Stomach (tissue), 9 donors: Measurements from ENCODE around the gene ECHDC3. TPM values are rescaled to one million over a fixed set of nuclear protein-coding genes. Genes with fewer than 3 reads are reported as not detected.

Experiments used
- DNase-seq, 2 donors: peaks; one replicate each; pipeline versions ENCODE4 v3.0.0 to v3.0.0-alpha.2; 2013 to 2019
- H3K27ac ChIP-seq, 5 donors: fragments of 200-600 bp in 4 of 5; sonication (generic) in 4 of 5; one replicate each; pipeline ENCODE4 v1.5.1; 2013 to 2019; ENCODE audit warnings: mild to moderate bottlenecking in 1 of 5, moderate library complexity in 1 of 5
- H3K27me3 ChIP-seq, 3 donors: fragments of 200-600 bp; sonication (generic); one replicate each; pipeline ENCODE4 v1.5.1; 2017 to 2019; ENCODE audit warnings: mixed run types in 1 of 3
- H3K36me3 ChIP-seq, 4 donors: fragments of 200-600 bp; sonication (generic); 1 replicate in 3 of 4; 2 replicates in 1 of 4; pipeline ENCODE4 v1.5.1; 2016 to 2019
- H3K4me1 ChIP-seq, 4 donors: fragments of 200-600 bp; sonication (generic); one replicate each; pipeline ENCODE4 v1.5.1; 2016 to 2019
- H3K4me3 ChIP-seq, 4 donors: fragments of 200-600 bp; sonication (generic) in 3 of 4; one replicate each; pipeline ENCODE4 v1.5.1; 2016 to 2019; ENCODE audit warnings: mild to moderate bottlenecking in 1 of 4
- H3K9me3 ChIP-seq, 4 donors: fragments of 200-600 bp; sonication (generic); one replicate each; pipeline ENCODE4 v1.5.1; 2016 to 2019
- EP300 ChIP-seq: sonication (generic); formaldehyde crosslinking; IDR thresholded peaks from one replicate; pipeline ENCODE4 v1.6.1; 2017; ENCODE audit warnings: antibody characterized with exemption
- POLR2A ChIP-seq, 4 donors: fragments of 450-650 bp; IDR thresholded peaks; one replicate each; pipeline ENCODE4 v1.6.1; 2016; ENCODE audit warnings: antibody characterized with exemption in 4 of 4, control low read depth in 2 of 4, mild to moderate bottlenecking in 1 of 4, moderate library complexity in 1 of 4
- POLR2AphosphoS5 ChIP-seq, 3 donors: sonication (generic); formaldehyde crosslinking; IDR thresholded peaks; one replicate each; pipeline ENCODE4 v1.6.1; 2016; ENCODE audit warnings: antibody characterized with exemption in 3 of 3
- WGBS, 5 donors: extraction: QIAGEN DNeasy Blood & Tissue Kit in 3 of 5; methylation state at CpG; one replicate each; pipeline versions ENCODE4 v1.1.5 to v1.1.7; 2013 to 2018; 5-methylcytosine and 5-hydroxymethylcytosine counted together
- intact Hi-C: fragments of 100-400 bp; cut with DNase I; formaldehyde crosslinking; loops from one replicate; pipeline ENCODE4 v1.15.1; 2023; ENCODE audit warnings: low total_unique reads
- polyA plus RNA-seq, 3 donors: library from polyadenylated mRNA; stranded (reverse); fragments of 200-250 nt; gene quantifications; one replicate each; pipeline ENCODE4 v1.2.3, GENCODE V29; 2013
- total RNA-seq, 5 donors: library from RNA; depleted of rRNA; stranded (reverse); fragments of >200 nt; gene quantifications; one replicate each; pipeline versions ENCODE4 v1.1.0 to v1.2.3, GENCODE V29; 2014 to 2016
- TF ChIP-seq, protein P1 (sequence below), 7 experiments: fragments of 450-650 bp in 4 of 7; fragments of 200-600 bp in 3 of 7; sonication (generic) in 3 of 7; IDR thresholded peaks; one replicate each; pipeline ENCODE4 v1.5.1; 2016 to 2019; ENCODE audit warnings: antibody characterized with exemption in 7 of 7, control low read depth in 2 of 7, mild to moderate bottlenecking in 1 of 7
- donor health status: healthy with polysubstance abuse.
- donor health status: Bipolar disorder and iron deficiency.
- donor health status: healthy.

Gene ECHDC3
- total and polyA plus RNA-seq, 8 donors = 0.58 to 70.6 (median 30.7) TPM

DNA sequence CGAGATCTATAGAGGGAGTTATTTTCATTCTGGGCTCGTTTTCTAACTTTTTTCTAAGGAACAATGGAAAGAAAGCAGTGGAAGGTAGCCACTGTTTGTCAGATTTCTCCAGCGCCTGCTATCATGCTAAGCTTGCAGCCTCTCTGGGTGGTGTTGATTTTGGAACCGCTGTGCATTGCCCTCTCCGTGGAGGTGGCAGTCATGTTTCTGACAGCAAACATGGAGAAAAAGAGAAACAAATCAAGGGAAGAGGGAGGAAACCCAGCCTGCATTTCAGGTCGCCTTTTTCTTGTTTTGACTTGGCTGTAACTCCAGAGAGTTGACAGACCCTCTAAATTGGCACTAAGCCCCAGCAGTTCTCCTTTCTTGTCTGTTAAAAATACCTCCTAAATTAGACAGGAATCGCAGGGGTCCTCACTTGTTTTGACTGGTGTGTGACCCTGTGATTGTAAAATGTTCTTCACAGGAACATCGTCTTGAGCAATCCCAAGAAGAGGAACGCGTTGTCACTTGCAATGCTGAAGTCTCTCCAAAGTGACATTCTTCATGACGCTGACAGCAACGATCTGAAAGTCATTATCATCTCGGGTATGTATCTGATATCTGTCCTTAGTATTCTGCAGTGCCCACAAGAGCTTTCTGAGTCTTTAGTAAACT lies 4.8 kb downstream of the ECHDC3 start:
- peak overlapping the region; percentile 34 to 62 (median 44) for H3K27ac ChIP-seq

GRCh38 chr10:11748866-11749265 lies 6.7 kb downstream of the ECHDC3 start:
- intact Hi-C loops = no loop called here
- Histone ChIP-seq H3K4me3 (no peak overlapping the region), H3K4me1 (peaks cover 0 to 19% (median 5%) of the 10 kb centered on the region in 4 donors), H3K27ac (no peak overlapping the region), H3K27me3 (no peaks in the 10 kb centered on the region), H3K36me3 (peaks cover 2 to 41% (median 33%) of the 10 kb centered on the region in 4 donors), H3K9me3 (no peaks in the 10 kb centered on the region)
- 77 to 78% (median 77%) methylated on average over 5 of the region's 5 CpGs for WGBS, 5 donors
- no peak for TF ChIP-seq EP300
- TF ChIP-seq, protein P1, sequence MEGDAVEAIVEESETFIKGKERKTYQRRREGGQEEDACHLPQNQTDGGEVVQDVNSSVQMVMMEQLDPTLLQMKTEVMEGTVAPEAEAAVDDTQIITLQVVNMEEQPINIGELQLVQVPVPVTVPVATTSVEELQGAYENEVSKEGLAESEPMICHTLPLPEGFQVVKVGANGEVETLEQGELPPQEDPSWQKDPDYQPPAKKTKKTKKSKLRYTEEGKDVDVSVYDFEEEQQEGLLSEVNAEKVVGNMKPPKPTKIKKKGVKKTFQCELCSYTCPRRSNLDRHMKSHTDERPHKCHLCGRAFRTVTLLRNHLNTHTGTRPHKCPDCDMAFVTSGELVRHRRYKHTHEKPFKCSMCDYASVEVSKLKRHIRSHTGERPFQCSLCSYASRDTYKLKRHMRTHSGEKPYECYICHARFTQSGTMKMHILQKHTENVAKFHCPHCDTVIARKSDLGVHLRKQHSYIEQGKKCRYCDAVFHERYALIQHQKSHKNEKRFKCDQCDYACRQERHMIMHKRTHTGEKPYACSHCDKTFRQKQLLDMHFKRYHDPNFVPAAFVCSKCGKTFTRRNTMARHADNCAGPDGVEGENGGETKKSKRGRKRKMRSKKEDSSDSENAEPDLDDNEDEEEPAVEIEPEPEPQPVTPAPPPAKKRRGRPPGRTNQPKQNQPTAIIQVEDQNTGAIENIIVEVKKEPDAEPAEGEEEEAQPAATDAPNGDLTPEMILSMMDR (IDR thresholded peaks at IDR 0.05) = no peak
- no peak for TF ChIP-seq POLR2A (IDR thresholded peaks at IDR 0.05)
- no peak for TF ChIP-seq POLR2AphosphoS5 (IDR thresholded peaks at IDR 0.05)
- no peak for DNase-seq

More for the DNA sequence above, 4.8 kb downstream of the ECHDC3 start:
- no peak for TF ChIP-seq POLR2A (IDR thresholded peaks at IDR 0.05)
- peak in 1 of 3 donors; percentile 37 for TF ChIP-seq POLR2AphosphoS5 (IDR thresholded peaks at IDR 0.05)
- WGBS, 5 donors = 22 to 43% (median 33%) methylated on average over 13 of the region's 13 CpGs
- H3K27me3 ChIP-seq = no peaks in the 10 kb centered on the region
- intact Hi-C loops = no loop called here
- no peaks in the 10 kb centered on the region for H3K9me3 ChIP-seq
- peaks cover 0 to 36% (median 20%) of the 10 kb centered on the region in 4 donors for H3K4me1 ChIP-seq
- DNase-seq = peak in 1 of 2 donors; percentile 61
- H3K4me3 ChIP-seq = no peak overlapping the region
- H3K36me3 ChIP-seq = peaks cover 2 to 29% (median 19%) of the 10 kb centered on the region in 4 donors

GRCh38 chr10:11750420-11750819 lies 8.2 kb downstream of the ECHDC3 start:
- DNase-seq = no peak
- intact Hi-C loops = no loop called here

DNA sequence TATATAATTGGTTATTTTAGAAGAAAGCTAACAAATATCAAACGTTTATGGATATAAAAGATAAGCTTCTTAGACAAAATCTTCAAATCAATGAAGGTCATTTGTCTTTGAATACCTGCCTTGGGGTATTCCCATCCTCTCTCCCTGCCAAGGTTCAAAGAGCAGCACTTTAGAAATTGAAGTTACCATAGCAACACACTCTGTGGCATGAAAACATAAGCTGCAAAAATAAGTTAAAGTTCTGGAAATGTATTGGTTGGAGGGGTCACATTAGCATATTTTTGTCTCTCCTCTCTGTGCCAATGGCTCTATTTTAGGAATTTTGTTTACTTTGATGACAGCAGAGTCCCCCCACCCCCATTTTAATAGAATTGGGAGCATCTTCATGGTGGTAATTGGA lies 12.0 kb downstream of the ECHDC3 start:
- intact Hi-C loops = no loop called here
- Histone ChIP-seq H3K36me3 (peaks cover 2 to 50% (median 45%) of the 10 kb centered on the region in 4 donors), H3K4me1 (peaks cover 17 to 26% (median 19%) of the 10 kb centered on the region in 4 donors), H3K27ac (no peak overlapping the region), H3K27me3 (no peaks in the 10 kb centered on the region), H3K4me3 (no peak overlapping the region), H3K9me3 (no peaks in the 10 kb centered on the region)
- no peak for TF ChIP-seq EP300
- TF ChIP-seq POLR2A (IDR thresholded peaks at IDR 0.05) = no peak
- TF ChIP-seq, protein P1 (IDR thresholded peaks at IDR 0.05) = no peak
- TF ChIP-seq POLR2AphosphoS5 (IDR thresholded peaks at IDR 0.05) = no peak
- DNase-seq = no peak
- WGBS, 5 donors = 0% methylated on average over 1 of the region's 1 CpG

More at GRCh38 chr10:11750420-11750819, 8.2 kb downstream of the ECHDC3 start:
- Histone ChIP-seq H3K9me3 (no peaks in the 10 kb centered on the region), H3K4me3 (no peak overlapping the region), H3K27ac (no peak overlapping the region), H3K4me1 (peaks cover 0 to 13% (median 4%) of the 10 kb centered on the region in 4 donors), H3K36me3 (peaks cover 2 to 48% (median 38%) of the 10 kb centered on the region in 4 donors), H3K27me3 (no peaks in the 10 kb centered on the region)
- TF ChIP-seq EP300 (no peak), POLR2A (IDR thresholded peaks at IDR 0.05) (no peak), POLR2AphosphoS5 (IDR thresholded peaks at IDR 0.05) (no peak)
- TF ChIP-seq, protein P1 (IDR thresholded peaks at IDR 0.05) = no peak
- 92 to 98% (median 95%) methylated on average over 2 of the region's 2 CpGs for WGBS, 5 donors

DNA sequence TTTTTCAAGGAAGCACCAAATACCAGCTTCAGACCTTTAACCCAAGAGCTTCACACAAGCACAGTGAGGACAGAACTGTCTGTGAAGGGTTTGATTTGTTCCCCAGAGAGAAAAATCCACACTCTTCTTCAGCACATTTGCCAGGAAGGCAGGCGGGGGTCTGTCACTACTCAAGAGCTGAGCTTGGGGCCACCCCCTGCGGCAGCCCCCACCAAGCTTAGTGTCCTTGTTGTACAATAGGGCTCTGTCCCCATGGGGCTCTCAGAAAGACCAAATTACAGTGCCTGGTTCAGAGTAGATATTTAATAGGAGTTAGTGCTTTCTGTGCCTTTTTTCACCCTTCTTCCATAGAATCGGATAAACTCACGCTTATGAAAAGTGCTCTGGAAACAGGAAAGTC lies 12.4 kb downstream of the ECHDC3 start:
- no peaks in the 10 kb centered on the region for H3K27me3 ChIP-seq
- no peak overlapping the region for H3K27ac ChIP-seq
- TF ChIP-seq POLR2AphosphoS5 (IDR thresholded peaks at IDR 0.05) (no peak), POLR2A (IDR thresholded peaks at IDR 0.05) (no peak), EP300 (no peak)
- TF ChIP-seq, protein P1 (IDR thresholded peaks at IDR 0.05) = no peak
- H3K9me3 ChIP-seq = no peaks in the 10 kb centered on the region
- no peak overlapping the region for H3K4me3 ChIP-seq
- intact Hi-C loops = no loop called here
- 90 to 94% (median 93%) methylated on average over 4 of the region's 4 CpGs for WGBS, 5 donors
- H3K36me3 ChIP-seq = peaks cover 2 to 47% (median 42%) of the 10 kb centered on the region in 4 donors
- H3K4me1 ChIP-seq = peaks cover 17 to 26% (median 19%) of the 10 kb centered on the region in 4 donors
- no peak for DNase-seq
